GM21786 (cell line): Measurements from ENCODE around the gene AFF3.

ENCODE experiments used
- ATAC-seq: cut with Tn5 transposase; IDR thresholded peaks from one replicate; pipeline ENCODE4 v1.9.1; 2021; ENCODE audit not compliant: unreplicated experiment

AFF3 gene

GRCh38 chr2:99725820-99726219 is 416.6 kb downstream of the AFF3 start:
- no peak for ATAC-seq

GRCh38 chr2:99722476-99722875 is 419.9 kb downstream of the AFF3 start:
- no peak for ATAC-seq

- ATAC-seq: no peak
These were observed 423.3 kb downstream of the AFF3 start for GRCh38 chr2:99719102-99719501.

GRCh38 chr2:99715956-99716355 is 426.4 kb downstream of the AFF3 start:
- ATAC-seq: no peak

- no peak for ATAC-seq
These were observed 428.0 kb downstream of the AFF3 start for GRCh38 chr2:99714349-99714748.

- no peak for ATAC-seq
These were observed 431.2 kb downstream of the AFF3 start for GRCh38 chr2:99711144-99711543.

GRCh38 chr2:99710721-99711120 is 431.7 kb downstream of the AFF3 start:
- ATAC-seq: no peak

GRCh38 chr2:99709229-99709628 is 433.2 kb downstream of the AFF3 start:
- ATAC-seq: no peak

- ATAC-seq: no peak
These were observed 434.2 kb downstream of the AFF3 start for GRCh38 chr2:99708231-99708630.

- ATAC-seq: no peak
These were observed 434.8 kb downstream of the AFF3 start for GRCh38 chr2:99707592-99707991.

- ATAC-seq: no peak
These were observed 435.7 kb downstream of the AFF3 start for GRCh38 chr2:99706735-99707134.

GRCh38 chr2:99701503-99701902 is 440.9 kb downstream of the AFF3 start:
- ATAC-seq: no peak

GRCh38 chr2:99700482-99701398 is 441.6 kb downstream of the AFF3 start:
- ATAC-seq: no peak

GRCh38 chr2:99698896-99699295 is 443.5 kb downstream of the AFF3 start:
- ATAC-seq: no peak

GRCh38 chr2:99697811-99698568 is 444.4 kb downstream of the AFF3 start:
- ATAC-seq: no peak

- no peak for ATAC-seq
These were observed 446.5 kb downstream of the AFF3 start for GRCh38 chr2:99695944-99696253.

- ATAC-seq: no peak
These were observed 447.1 kb downstream of the AFF3 start for GRCh38 chr2:99695130-99695943.

- no peak for ATAC-seq
These were observed 448.1 kb downstream of the AFF3 start for GRCh38 chr2:99694331-99694730.

- no peak for ATAC-seq
These were observed 449.6 kb downstream of the AFF3 start for GRCh38 chr2:99692785-99693184.

- ATAC-seq: no peak
These were observed 450.5 kb downstream of the AFF3 start for GRCh38 chr2:99691926-99692325.

GRCh38 chr2:99689145-99689742 is 453.1 kb downstream of the AFF3 start:
- no peak for ATAC-seq
